CD8-positive, alpha-beta memory T cell (primary cell): ENCODE measurements around the gene KCTD11. TPM values are rescaled to one million over a fixed set of nuclear protein-coding genes. Genes with fewer than 3 reads are reported as not detected.
"Not testable (repeated sequence)": the region's sequence is repeated elsewhere in the genome, so short reads cannot be mapped to it uniquely, and the experiment has no call there.

Source experiments
- CTCF ChIA-PET: fragments of 350-600 bp; sonication (Branson Sonifier 250); formaldehyde crosslinking; loops from one replicate; lab custom pipeline; 2021; ENCODE audit warnings: antibody characterized with exemption; lab: Charles Lee
- POLR2A ChIA-PET: fragments of 350-600 bp; sonication (Branson Sonifier 250); formaldehyde crosslinking; loops from one replicate; lab custom pipeline; 2021; ENCODE audit warnings: antibody characterized with exemption; lab: Charles Lee
- DNase-seq, 5 donors: peaks; one replicate each; pipeline versions ENCODE4 v3.0.0 to v3.0.0-alpha.2; 2020 to 2022; ENCODE audit warnings: mixed read lengths in 1 of 5
- H3K27ac ChIP-seq: one replicate; pipeline ENCODE4 v1.7.0; 2013; ENCODE audit warnings: low read depth, mild to moderate bottlenecking, low read length, moderate library complexity
- H3K27me3 ChIP-seq: 2 replicates; pipeline ENCODE4 v1.7.0; 2013; ENCODE audit warnings: low read length, mild to moderate bottlenecking; ENCODE audit not compliant: insufficient read depth, poor library complexity, severe bottlenecking
- H3K36me3 ChIP-seq: 2 replicates; pipeline ENCODE4 v1.7.0; 2013; ENCODE audit warnings: mild to moderate bottlenecking, low read length, moderate library complexity; ENCODE audit not compliant: insufficient read depth
- H3K4me1 ChIP-seq: 2 replicates; pipeline ENCODE4 v1.7.0; 2013; ENCODE audit warnings: mild to moderate bottlenecking, low read length, moderate library complexity; ENCODE audit not compliant: insufficient read depth
- H3K4me3 ChIP-seq: 2 replicates; pipeline ENCODE4 v1.7.0; 2013; ENCODE audit warnings: mild to moderate bottlenecking, low read length
- H3K9me3 ChIP-seq: 2 replicates; pipeline ENCODE4 v1.7.0; 2013; ENCODE audit warnings: mild to moderate bottlenecking, low read length
- H3K27ac Mint-ChIP-seq, 8 donors: one replicate each; pipeline ENCODE4 v1.8.0; 2020 to 2021; ENCODE audit warnings: mixed read lengths in 8 of 8, mild to moderate bottlenecking in 6 of 8, inconsistent platforms in 3 of 8, moderate library complexity in 3 of 8
- H3K27me3 Mint-ChIP-seq, 2 donors: one replicate each; pipeline ENCODE4 v1.8.0; 2020 to 2021; ENCODE audit warnings: mixed read lengths in 2 of 2, mild to moderate bottlenecking in 1 of 2, moderate library complexity in 1 of 2
- H3K36me3 Mint-ChIP-seq, 3 donors: one replicate each; pipeline ENCODE4 v1.8.0; 2020 to 2021; ENCODE audit warnings: mixed read lengths in 3 of 3, inconsistent platforms in 1 of 3, mild to moderate bottlenecking in 1 of 3
- H3K4me1 Mint-ChIP-seq, 3 donors: one replicate each; pipeline ENCODE4 v1.8.0; 2020 to 2021; ENCODE audit warnings: mixed read lengths in 3 of 3, inconsistent platforms in 1 of 3, mild to moderate bottlenecking in 1 of 3
- H3K4me3 Mint-ChIP-seq, 7 donors: one replicate each; pipeline ENCODE4 v1.8.0; 2020 to 2021; ENCODE audit warnings: mixed read lengths in 7 of 7, mild to moderate bottlenecking in 6 of 7, moderate library complexity in 4 of 7, inconsistent platforms in 2 of 7
- H3K9me3 Mint-ChIP-seq, 5 donors: one replicate each; pipeline ENCODE4 v1.8.0; 2020 to 2022; ENCODE audit warnings: mixed read lengths in 5 of 5, mild to moderate bottlenecking in 3 of 5, moderate library complexity in 2 of 5, inconsistent platforms in 1 of 5
- polyA plus RNA-seq: library from polyadenylated mRNA; unstranded; fragments of 300-500 nt; fragmentation: Illumina TruSeq; gene quantifications from one replicate; pipeline ENCODE4 v1.2.3, GENCODE V29; 2021
- total RNA-seq, 2 experiments: library from RNA; stranded (reverse); gene quantifications; one replicate each; pipeline ENCODE4 v1.2.3, GENCODE V29; 2021

The KCTD11 gene
- total and polyA plus RNA-seq, 3 experiments from 2014 or later = 1.9 to 5.1 (median 4.6) TPM

DNA sequence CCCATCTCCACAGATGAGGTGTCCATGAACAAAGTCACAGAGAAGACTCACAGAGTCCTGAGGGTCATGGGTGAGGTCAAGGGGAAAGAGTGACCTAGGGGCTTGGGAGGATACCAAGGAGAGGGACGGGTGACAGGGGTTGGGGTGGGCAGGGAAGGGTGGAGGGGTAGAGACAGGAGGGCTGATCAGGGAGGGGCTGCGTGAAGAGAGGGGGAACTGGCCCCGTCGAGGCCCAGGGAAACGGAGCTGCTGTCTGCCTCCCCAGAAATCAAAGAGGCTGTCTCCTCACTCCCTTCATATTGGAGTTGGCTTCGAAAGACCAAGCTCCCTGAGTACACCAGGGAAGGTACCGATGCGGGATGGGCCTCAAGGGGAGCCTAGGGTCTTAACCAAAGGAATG, 3.6 kb downstream of the KCTD11 start:
- H3K36me3 ChIP-seq = no peaks in the 10 kb centered on the region
- Mint-ChIP-seq H3K27me3 (peaks cover 0 to 1% of the 10 kb centered on the region in 2 donors), H3K4me3 (no peak overlapping the region), H3K4me1 (peaks cover 22 to 41% (median 23%) of the 10 kb centered on the region in 3 donors), H3K9me3 (no peaks in the 10 kb centered on the region), H3K27ac (peak overlapping the region in 1 of 8 donors; percentile 30), H3K36me3 (peaks cover 0 to 6% (median 0%) of the 10 kb centered on the region in 3 donors)
- ChIA-PET POLR2A (interaction anchor here (0.8 to 2.3 kb wide), 5 partner anchors 18 to 332 kb away, joined by 3 to 8 read pairs (median 4); partner anchors contain the start of genes SENP3 and TP53), CTCF (interaction anchor here (0.6 to 5.5 kb wide), 44 partner anchors 11 to 332 kb away, joined by 3 to 78 read pairs (median 5); partner anchors contain the start of genes ACAP1, GABARAP, MPDU1 and NEURL4)
- no peak overlapping the region for H3K27ac ChIP-seq
- DNase-seq = no peak
- H3K4me3 ChIP-seq = no peak overlapping the region
- no peaks in the 10 kb centered on the region for H3K9me3 ChIP-seq
- peaks cover 22% of the 10 kb centered on the region for H3K4me1 ChIP-seq
- no peaks in the 10 kb centered on the region for H3K27me3 ChIP-seq

DNA sequence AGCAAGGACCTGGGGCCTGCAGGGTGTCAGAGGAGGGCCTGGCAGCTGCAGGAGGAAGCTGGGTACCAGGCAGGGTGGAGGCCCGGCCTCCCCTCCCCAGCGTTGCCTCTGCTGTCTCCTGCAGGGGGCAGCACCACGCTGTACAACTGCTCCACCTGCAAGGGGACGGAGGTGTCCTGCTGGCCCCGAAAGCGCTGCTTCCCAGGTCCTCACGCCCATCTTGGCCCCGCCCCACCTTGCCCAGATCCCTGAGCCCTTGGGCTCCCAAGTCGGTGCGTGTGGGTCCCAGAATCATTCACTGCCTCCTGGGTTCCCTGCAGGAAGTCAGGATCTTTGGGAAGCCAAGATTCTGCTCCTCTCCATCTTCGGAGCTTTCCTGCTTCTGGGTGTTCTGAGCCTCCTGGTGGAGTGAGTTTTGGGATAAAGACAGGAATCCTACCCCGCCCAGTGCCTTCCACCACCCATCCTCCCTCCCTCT, 4.1 kb downstream of the KCTD11 start:
- H3K4me3 ChIP-seq = no peak overlapping the region
- H3K9me3 ChIP-seq = no peaks in the 10 kb centered on the region
- Mint-ChIP-seq H3K4me3 (peak overlapping the region in 1 of 7 donors; percentile 51), H3K27me3 (peaks cover 0 to 1% of the 10 kb centered on the region in 2 donors), H3K27ac (peak overlapping the region in 4 of 8 donors; percentile 12 to 51 (median 24)), H3K36me3 (peaks cover 0 to 5% (median 0%) of the 10 kb centered on the region in 3 donors), H3K4me1 (peaks cover 21 to 38% (median 22%) of the 10 kb centered on the region in 3 donors), H3K9me3 (no peaks in the 10 kb centered on the region)
- no peak overlapping the region for H3K27ac ChIP-seq
- CTCF ChIA-PET = interaction anchor here (0.6 to 5.5 kb wide), 44 partner anchors 11 to 331 kb away, joined by 3 to 78 read pairs (median 5); partner anchors contain the start of genes ACAP1, GABARAP, MPDU1 and NEURL4
- H3K27me3 ChIP-seq = no peaks in the 10 kb centered on the region
- POLR2A ChIA-PET = interaction anchor here (0.8 to 2.3 kb wide), 5 partner anchors 19 to 331 kb away, joined by 3 to 8 read pairs (median 4); partner anchors contain the start of genes SENP3 and TP53
- H3K4me1 ChIP-seq = peaks cover 17% of the 10 kb centered on the region
- no peaks in the 10 kb centered on the region for H3K36me3 ChIP-seq
- DNase-seq = peak; percentile 75 to 87 (median 77)

DNA sequence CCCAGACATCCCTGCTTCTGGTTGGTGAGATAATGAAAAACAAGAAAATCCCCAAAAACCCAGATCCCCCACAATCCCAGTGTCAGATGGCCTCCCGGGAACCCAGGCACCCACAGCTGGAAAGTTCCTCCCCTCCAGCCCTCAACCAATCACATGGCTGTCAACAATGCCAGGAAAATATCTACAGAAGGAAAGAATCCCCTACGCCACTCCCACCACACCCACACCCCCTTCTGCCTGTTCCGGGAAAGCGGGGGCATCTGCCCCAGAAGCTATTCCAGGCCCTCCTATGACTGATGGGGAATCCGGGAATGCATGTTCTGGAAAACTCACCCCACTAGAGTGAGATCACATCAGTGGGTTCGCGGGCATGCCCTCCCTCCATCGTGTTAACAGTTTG, 4.8 kb downstream of the KCTD11 start:
- DNase-seq = no peak
- H3K36me3 Mint-ChIP-seq = peaks cover 0 to 3% (median 0%) of the 10 kb centered on the region in 3 donors
- H3K27me3 ChIP-seq = no peaks in the 10 kb centered on the region
- ChIA-PET CTCF (interaction anchor here (1.3 to 5.5 kb wide), 21 partner anchors 16 to 330 kb away, joined by 3 to 78 read pairs (median 7); partner anchors contain the start of genes ACAP1, MPDU1, NEURL4 and NLGN2), POLR2A (interaction anchor here (1.2 to 1.8 kb wide), 3 partner anchors 28 to 330 kb away, joined by 3 to 5 read pairs (median 4); partner anchors contain the start of gene TP53)
- H3K4me1 ChIP-seq = peaks cover 15% of the 10 kb centered on the region
- peaks cover 1% of the 10 kb centered on the region in 2 donors for H3K27me3 Mint-ChIP-seq
- H3K36me3 ChIP-seq = no peaks in the 10 kb centered on the region
- no peaks in the 10 kb centered on the region for H3K9me3 ChIP-seq
- no peak overlapping the region for H3K27ac ChIP-seq
- H3K4me3 Mint-ChIP-seq = no peak overlapping the region
- peak overlapping the region in 2 of 8 donors; percentile 61 to 71 for H3K27ac Mint-ChIP-seq
- H3K9me3 Mint-ChIP-seq = no peaks in the 10 kb centered on the region
- H3K4me1 Mint-ChIP-seq = peaks cover 19 to 34% (median 19%) of the 10 kb centered on the region in 3 donors
- H3K4me3 ChIP-seq = no peak overlapping the region

DNA sequence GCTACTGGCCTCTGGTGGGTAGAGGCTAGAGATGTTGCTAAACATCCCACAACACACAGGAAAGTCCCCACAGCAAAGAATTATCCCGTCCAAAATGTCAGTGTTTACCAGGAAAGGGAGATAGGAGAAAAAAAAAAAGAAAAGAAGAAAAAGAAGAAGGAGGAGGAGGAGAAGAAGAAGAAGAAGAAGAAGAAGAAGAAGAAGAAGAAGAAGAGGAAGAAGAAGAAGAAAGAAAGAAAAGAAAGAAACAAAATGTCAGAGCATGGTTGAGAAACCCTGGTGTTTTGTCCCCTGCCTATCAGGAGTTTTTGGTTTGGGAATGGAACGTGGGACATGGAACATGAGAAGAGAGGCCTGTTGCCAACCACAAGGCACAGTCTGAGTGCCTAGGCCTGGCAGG, 5.4 kb downstream of the KCTD11 start:
- POLR2A ChIA-PET = no interaction called here
- Mint-ChIP-seq H3K36me3 (peaks cover 0 to 2% (median 0%) of the 10 kb centered on the region in 3 donors), H3K9me3 (no peaks in the 10 kb centered on the region), H3K4me3 (no peak overlapping the region), H3K4me1 (peaks cover 18 to 31% (median 18%) of the 10 kb centered on the region in 3 donors), H3K27me3 (peaks cover 1 to 5% of the 10 kb centered on the region in 2 donors), H3K27ac (no peak overlapping the region)
- no peak overlapping the region for H3K4me3 ChIP-seq
- H3K4me1 ChIP-seq = peaks cover 13% of the 10 kb centered on the region
- no peaks in the 10 kb centered on the region for H3K27me3 ChIP-seq
- DNase-seq = no peak
- H3K9me3 ChIP-seq = no peaks in the 10 kb centered on the region
- CTCF ChIA-PET = interaction anchor here (1.1 to 5.5 kb wide), 5 partner anchors 13 to 203 kb away, joined by 3 to 78 read pairs (median 9); partner anchors contain the start of genes SENP3, TMEM102 and ZBTB4
- no peak overlapping the region for H3K27ac ChIP-seq
- H3K36me3 ChIP-seq = no peaks in the 10 kb centered on the region

DNA sequence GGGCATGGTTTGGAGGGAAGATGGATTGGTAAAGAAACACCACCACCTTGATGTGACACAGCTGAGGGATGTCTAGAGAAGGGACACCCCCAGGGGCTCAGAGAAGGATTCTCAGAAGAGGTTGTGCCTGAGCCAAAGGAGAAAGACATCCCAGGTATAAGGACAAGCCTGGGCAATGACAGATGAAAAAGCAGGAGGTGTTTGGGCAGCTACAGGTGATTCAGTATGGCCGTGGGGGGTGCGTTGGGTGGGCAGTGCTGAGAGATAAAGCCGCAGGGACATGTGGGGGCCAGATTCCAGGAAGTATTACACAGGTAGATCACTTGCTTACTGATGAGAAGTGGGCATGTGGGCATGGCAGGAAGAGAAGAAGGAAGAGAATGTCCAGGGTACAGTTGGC, 9.9 kb downstream of the KCTD11 start:
- no peaks in the 10 kb centered on the region for H3K9me3 Mint-ChIP-seq
- peaks cover 1 to 5% of the 10 kb centered on the region in 2 donors for H3K27me3 Mint-ChIP-seq
- H3K4me1 ChIP-seq = no peaks in the 10 kb centered on the region
- H3K36me3 ChIP-seq = no peaks in the 10 kb centered on the region
- no peaks in the 10 kb centered on the region for H3K27me3 ChIP-seq
- no peaks in the 10 kb centered on the region for H3K9me3 ChIP-seq
- POLR2A ChIA-PET = no interaction called here
- no peak overlapping the region for H3K4me3 Mint-ChIP-seq
- no peak overlapping the region for H3K27ac ChIP-seq
- no peak overlapping the region for H3K4me3 ChIP-seq
- DNase-seq = no peak
- CTCF ChIA-PET = interaction anchor here (1.5 to 1.7 kb wide), 2 partner anchors 9 to 199 kb away, joined by 3 read pairs; no protein-coding TSS in a partner anchor
- no peaks in the 10 kb centered on the region for H3K36me3 Mint-ChIP-seq
- H3K27ac Mint-ChIP-seq = no peak overlapping the region
- H3K4me1 Mint-ChIP-seq = no peaks in the 10 kb centered on the region

DNA sequence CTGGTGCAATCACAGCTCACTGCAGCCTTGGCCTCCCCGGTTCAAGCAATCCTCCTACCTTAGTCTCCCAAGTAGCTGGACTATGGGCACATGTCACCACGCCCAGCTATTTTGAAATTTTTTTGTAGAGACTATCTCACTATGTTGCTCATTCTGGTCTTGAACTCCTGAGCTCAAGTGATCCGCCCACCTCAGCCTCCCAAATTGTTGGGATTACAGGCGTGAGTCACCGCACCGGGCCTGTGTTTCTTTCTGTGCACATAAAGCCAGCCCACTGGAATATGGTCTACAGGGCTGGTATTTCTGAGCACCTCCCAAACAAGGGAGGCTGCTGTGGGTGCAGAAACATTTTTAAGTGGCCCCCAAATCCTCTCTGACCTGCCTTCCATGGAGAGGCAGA, 11.3 kb downstream of the KCTD11 start:
- CTCF ChIA-PET = no interaction called here
- no peaks in the 10 kb centered on the region for H3K9me3 Mint-ChIP-seq
- POLR2A ChIA-PET = no interaction called here
- no peaks in the 10 kb centered on the region for H3K4me1 Mint-ChIP-seq
- Histone ChIP-seq H3K9me3 (no peaks in the 10 kb centered on the region), H3K4me1 (no peaks in the 10 kb centered on the region), H3K27me3 (no peaks in the 10 kb centered on the region), H3K36me3 (no peaks in the 10 kb centered on the region), H3K4me3 (no peak overlapping the region), H3K27ac (no peak overlapping the region)
- DNase-seq = no peak
- H3K4me3 Mint-ChIP-seq = no peak overlapping the region
- H3K36me3 Mint-ChIP-seq = no peaks in the 10 kb centered on the region
- no peak overlapping the region for H3K27ac Mint-ChIP-seq
- peaks cover 1 to 5% of the 10 kb centered on the region in 2 donors for H3K27me3 Mint-ChIP-seq

DNA sequence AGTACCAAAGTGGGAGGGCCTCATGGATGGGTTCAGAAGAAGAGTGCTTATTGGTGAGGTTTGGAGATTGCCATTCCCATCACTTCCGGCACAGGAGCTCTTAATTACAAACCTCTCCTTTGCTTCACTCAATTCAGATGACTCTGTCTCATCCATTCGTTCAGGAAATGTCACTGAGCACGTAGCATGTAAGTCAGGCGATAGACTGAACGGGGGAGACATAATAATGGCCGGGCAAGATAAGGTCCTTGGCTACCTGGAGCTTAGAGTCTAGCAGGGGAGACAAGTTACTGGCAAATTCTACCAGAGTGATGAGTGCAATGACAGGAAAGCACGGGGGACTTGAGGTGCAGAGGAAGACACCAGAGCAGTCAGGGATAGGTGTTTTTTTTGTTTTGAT, 14.0 kb downstream of the KCTD11 start:
- H3K4me1 Mint-ChIP-seq, H3K4me3 Mint-ChIP-seq, H3K4me3 ChIP-seq, H3K9me3 Mint-ChIP-seq, DNase-seq, H3K27ac Mint-ChIP-seq, H3K27me3 ChIP-seq, H3K27ac ChIP-seq, POLR2A ChIA-PET, H3K36me3 Mint-ChIP-seq, H3K4me1 ChIP-seq, H3K36me3 ChIP-seq, H3K27me3 Mint-ChIP-seq, H3K9me3 ChIP-seq: not testable (repeated sequence)
- CTCF ChIA-PET = interaction anchor here (1.0 to 1.1 kb wide), 2 partner anchors 8 to 195 kb away, joined by 3 to 4 read pairs; no protein-coding TSS in a partner anchor

DNA sequence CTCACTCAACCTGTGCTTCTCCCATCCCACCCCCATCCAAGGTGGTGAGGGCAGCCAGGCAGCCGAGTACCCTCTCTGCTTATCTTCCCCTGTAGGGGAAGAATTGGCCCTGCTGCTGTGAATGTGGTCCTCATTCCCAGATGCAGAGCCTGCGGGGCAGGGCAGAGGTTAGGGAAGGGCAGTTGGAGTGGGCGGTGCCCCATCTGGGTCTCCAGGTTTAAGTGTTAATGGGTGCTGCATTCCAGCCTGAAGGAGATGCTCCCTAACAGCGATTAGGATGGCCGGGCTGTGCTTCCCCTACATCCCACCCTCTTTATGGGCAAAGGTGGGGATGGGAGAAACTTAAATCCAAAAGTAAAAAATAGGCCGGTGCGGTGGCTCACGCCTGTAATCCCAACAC, 15.1 kb downstream of the KCTD11 start:
- no peak for DNase-seq
- Mint-ChIP-seq H3K36me3 (no peaks in the 10 kb centered on the region), H3K4me1 (no peaks in the 10 kb centered on the region), H3K9me3 (no peaks in the 10 kb centered on the region), H3K27me3 (peaks cover 0 to under 1% of the 10 kb centered on the region in 2 donors), H3K4me3 (no peak overlapping the region), H3K27ac (peak overlapping the region in 1 of 8 donors; percentile 41)
- H3K36me3 ChIP-seq = no peaks in the 10 kb centered on the region
- no peak overlapping the region for H3K4me3 ChIP-seq
- ChIA-PET CTCF (no interaction called here), POLR2A (no interaction called here)
- no peaks in the 10 kb centered on the region for H3K27me3 ChIP-seq
- no peak overlapping the region for H3K27ac ChIP-seq
- no peaks in the 10 kb centered on the region for H3K4me1 ChIP-seq
- no peaks in the 10 kb centered on the region for H3K9me3 ChIP-seq
